Chondrocyte (in vitro differentiated cells): ENCODE results near the gene CLDN6. TPM values are rescaled to one million over a fixed set of nuclear protein-coding genes. Genes with fewer than 3 reads are reported as not detected.

Experiments
- DNase-seq: peaks from one replicate; pipeline ENCODE4 v3.0.0; 2021; ENCODE audit warnings: mixed read lengths, low spot score
- H3K27ac Mint-ChIP-seq: one replicate; pipeline ENCODE4 v1.8.0; 2021; ENCODE audit warnings: mild to moderate bottlenecking, moderate library complexity, mixed read lengths; ENCODE audit not compliant: unreplicated experiment
- H3K27me3 Mint-ChIP-seq: 2 replicates; pipeline ENCODE4 v1.8.0; 2021; ENCODE audit warnings: low read depth, mixed read lengths
- H3K36me3 Mint-ChIP-seq: 2 replicates; pipeline ENCODE4 v1.8.0; 2021; ENCODE audit warnings: low read depth, mixed read lengths
- H3K4me1 Mint-ChIP-seq: 2 replicates; pipeline ENCODE4 v1.8.0; 2021; ENCODE audit warnings: low read depth, mild to moderate bottlenecking, mixed read lengths
- H3K4me3 Mint-ChIP-seq: one replicate; pipeline ENCODE4 v1.8.0; 2021; ENCODE audit warnings: mild to moderate bottlenecking, moderate library complexity, mixed read lengths; ENCODE audit not compliant: unreplicated experiment
- H3K9me3 Mint-ChIP-seq: 2 replicates; pipeline ENCODE4 v1.8.0; 2021; ENCODE audit warnings: low read depth, mixed read lengths
- total RNA-seq: library from RNA; stranded (reverse); gene quantifications from 3 replicates; pipeline ENCODE4 v1.2.1, GENCODE V29; 2021
- TF ChIP-seq, protein P1 (sequence below): fragments of 200-600 bp; sonication (generic); IDR thresholded peaks from 2 replicates; pipeline ENCODE4 v1.5.0; 2021; ENCODE audit warnings: antibody characterized with exemption, mild to moderate bottlenecking, moderate library complexity

Gene CLDN6
- total RNA-seq, 1 donor from 2014 or later, result 0.27 TPM

DNA sequence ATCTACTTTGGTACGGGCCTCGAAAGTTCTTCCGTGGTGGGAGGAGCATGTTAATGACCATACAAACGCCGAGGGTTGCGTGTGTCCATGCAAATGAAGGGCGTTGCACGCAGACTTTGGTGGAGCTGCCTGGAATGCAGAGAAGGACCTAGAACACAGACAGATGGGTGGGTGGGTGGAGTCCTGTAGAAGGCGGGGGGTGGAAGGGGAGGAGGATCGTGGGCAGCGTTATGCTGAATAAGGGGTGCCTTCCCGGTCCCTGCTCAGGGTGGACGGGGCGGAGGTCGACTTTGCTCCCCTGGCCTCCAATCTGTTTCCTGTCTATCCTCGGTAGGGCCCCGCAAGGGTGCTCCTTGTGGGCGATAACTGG, 49.6 kb downstream of the CLDN6 start:
- Mint-ChIP-seq H3K36me3 (no peaks in the 10 kb centered on the region), H3K27me3 (peaks cover 5% of the 10 kb centered on the region), H3K4me3 (peak overlapping the region; percentile 66), H3K27ac (no peak overlapping the region), H3K9me3 (no peaks in the 10 kb centered on the region), H3K4me1 (peaks cover 21% of the 10 kb centered on the region)
- TF ChIP-seq, protein P1, sequence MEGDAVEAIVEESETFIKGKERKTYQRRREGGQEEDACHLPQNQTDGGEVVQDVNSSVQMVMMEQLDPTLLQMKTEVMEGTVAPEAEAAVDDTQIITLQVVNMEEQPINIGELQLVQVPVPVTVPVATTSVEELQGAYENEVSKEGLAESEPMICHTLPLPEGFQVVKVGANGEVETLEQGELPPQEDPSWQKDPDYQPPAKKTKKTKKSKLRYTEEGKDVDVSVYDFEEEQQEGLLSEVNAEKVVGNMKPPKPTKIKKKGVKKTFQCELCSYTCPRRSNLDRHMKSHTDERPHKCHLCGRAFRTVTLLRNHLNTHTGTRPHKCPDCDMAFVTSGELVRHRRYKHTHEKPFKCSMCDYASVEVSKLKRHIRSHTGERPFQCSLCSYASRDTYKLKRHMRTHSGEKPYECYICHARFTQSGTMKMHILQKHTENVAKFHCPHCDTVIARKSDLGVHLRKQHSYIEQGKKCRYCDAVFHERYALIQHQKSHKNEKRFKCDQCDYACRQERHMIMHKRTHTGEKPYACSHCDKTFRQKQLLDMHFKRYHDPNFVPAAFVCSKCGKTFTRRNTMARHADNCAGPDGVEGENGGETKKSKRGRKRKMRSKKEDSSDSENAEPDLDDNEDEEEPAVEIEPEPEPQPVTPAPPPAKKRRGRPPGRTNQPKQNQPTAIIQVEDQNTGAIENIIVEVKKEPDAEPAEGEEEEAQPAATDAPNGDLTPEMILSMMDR, result no peak
- no peak for DNase-seq

DNA sequence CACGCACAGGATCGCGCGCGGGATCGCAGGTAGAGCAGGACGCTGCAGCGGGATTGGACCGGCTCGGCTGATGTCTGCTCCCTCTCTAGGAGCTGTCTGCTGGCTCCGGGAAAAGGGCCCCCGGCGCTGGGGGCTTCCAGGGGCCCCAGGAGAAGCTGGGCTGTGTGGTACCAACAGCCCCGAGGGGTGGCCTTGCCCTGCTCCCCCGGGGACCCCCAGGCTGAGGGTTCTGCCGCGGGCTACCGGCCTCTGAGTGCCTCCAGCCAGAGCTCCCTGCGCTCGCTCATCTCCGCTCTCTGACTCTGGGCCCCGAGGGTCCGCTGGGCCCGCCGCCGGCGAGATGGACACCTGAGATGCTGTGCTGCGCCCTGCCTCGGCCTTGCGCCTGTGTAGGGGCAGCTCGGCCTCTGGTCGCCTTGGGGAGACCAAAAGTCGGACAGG, 50.2 kb downstream of the CLDN6 start:
- Mint-ChIP-seq H3K27ac (no peak overlapping the region), H3K36me3 (no peaks in the 10 kb centered on the region), H3K4me3 (no peak overlapping the region), H3K27me3 (peaks cover 7% of the 10 kb centered on the region), H3K4me1 (peaks cover 21% of the 10 kb centered on the region), H3K9me3 (no peaks in the 10 kb centered on the region)
- no peak for DNase-seq
- TF ChIP-seq, protein P1, result no peak

DNA sequence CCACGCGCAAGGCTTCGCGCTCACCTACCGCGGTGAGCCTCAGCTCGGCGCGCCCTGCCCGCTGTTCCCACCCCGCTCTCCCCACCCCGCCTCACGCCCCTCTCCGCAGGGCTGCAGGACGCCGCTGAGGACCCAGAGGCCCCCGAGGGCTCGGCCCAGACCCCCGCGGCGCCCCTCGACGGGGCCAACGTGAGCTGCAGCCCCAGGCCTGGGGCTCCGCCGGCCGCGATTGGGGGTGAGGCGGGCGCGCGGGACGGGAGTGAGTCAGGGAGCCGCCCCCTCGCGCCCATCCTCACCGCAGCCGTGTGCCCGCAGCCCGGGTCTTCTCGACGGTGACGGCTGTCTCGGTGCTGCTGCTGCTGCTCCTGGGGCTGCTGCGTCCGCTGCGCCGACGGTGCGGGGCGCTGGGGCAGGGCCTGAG, 50.8 kb downstream of the CLDN6 start:
- Mint-ChIP-seq H3K9me3 (no peaks in the 10 kb centered on the region), H3K4me1 (peaks cover 21% of the 10 kb centered on the region), H3K4me3 (no peak overlapping the region), H3K36me3 (no peaks in the 10 kb centered on the region), H3K27ac (no peak overlapping the region), H3K27me3 (peaks cover 7% of the 10 kb centered on the region)
- no peak for DNase-seq
- TF ChIP-seq, protein P1, result no peak

DNA sequence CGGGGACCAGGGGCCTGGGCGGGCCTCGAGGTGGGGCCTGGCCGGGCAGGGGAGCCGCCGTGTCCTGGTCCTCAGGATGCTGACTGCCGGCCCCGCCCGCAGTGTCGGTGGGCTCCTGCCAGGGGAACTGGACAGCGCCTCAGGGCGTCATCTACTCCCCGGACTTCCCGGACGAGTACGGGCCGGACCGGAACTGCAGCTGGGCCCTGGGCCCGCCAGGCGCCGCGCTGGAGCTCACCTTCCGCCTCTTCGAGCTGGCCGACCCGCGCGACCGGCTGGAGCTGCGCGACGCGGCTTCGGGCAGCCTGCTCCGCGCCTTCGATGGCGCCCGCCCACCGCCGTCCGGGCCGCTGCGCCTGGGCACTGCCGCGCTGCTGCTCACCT, 51.2 kb downstream of the CLDN6 start:
- Mint-ChIP-seq H3K27ac (no peak overlapping the region), H3K36me3 (no peaks in the 10 kb centered on the region), H3K9me3 (no peaks in the 10 kb centered on the region), H3K4me1 (peaks cover 21% of the 10 kb centered on the region), H3K27me3 (peaks cover 9% of the 10 kb centered on the region), H3K4me3 (no peak overlapping the region)
- DNase-seq, result no peak
- TF ChIP-seq, protein P1, result no peak

DNA sequence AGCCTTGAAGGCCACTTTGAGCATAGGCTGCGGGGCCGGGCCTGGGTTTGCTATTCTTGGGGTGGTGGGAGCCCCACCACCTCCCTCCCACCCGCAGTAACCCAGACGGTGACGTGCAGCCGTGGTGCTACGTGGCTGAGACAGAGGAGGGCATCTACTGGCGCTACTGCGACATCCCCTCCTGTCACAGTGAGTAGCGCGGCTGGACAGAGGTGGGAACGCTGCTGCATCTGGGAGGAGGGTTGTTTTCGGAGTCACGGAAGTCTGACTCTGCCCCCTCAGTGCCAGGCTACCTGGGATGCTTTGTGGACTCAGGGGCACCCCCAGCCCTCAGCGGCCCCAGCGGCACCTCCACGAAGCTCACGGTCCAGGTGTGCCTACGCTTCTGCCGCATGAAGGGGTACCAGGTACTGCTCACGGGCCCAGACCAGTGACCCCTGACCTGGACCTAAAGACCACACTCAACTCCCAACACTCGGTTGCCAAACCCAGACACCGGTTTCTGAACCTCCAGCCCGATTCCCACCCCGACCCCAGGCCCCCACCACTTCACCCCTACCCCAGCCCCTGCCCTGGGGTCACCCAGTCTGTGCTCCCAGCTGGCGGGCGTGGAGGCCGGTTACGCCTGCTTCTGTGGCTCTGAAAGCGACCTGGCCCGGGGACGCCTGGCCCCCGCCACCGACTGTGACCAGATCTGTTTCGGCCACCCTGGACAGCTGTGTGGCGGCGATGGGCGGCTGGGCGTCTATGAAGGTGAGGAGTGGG, 51.8 kb downstream of the CLDN6 start:
- Mint-ChIP-seq H3K4me1 (peaks cover 21% of the 10 kb centered on the region), H3K4me3 (no peak overlapping the region), H3K27ac (no peak overlapping the region), H3K9me3 (no peaks in the 10 kb centered on the region), H3K27me3 (peaks cover 11% of the 10 kb centered on the region), H3K36me3 (no peaks in the 10 kb centered on the region)
- peak; percentile 88 for DNase-seq
- TF ChIP-seq, protein P1, result no peak

Other genes with a start within 250 kb of the CLDN6 start
- 205 to 231 TPM (median 225 TPM) in 3 replicates for gene ELOB, start 240.9 kb downstream of the CLDN6 start, total RNA-seq
- not detected in 3 replicates for gene PRSS33, start 230.6 kb downstream of the CLDN6 start, total RNA-seq
- gene PRSS41, start 219.7 kb downstream of the CLDN6 start, total RNA-seq, result not detected in 3 replicates
- gene PRSS21, start 200.9 kb downstream of the CLDN6 start, total RNA-seq, result not detected in 3 replicates
- gene ZG16B, start 187.9 kb downstream of the CLDN6 start, total RNA-seq, result 2.1 to 2.6 TPM in 2 of 3 replicates, not detected in the other
- not detected in 3 replicates for gene PRSS22, start 160.0 kb downstream of the CLDN6 start, total RNA-seq
- gene FLYWCH2, start 135.0 kb downstream of the CLDN6 start, total RNA-seq, result 33.4 to 43.1 TPM (median 34.7 TPM) in 3 replicates
- 36.1 to 47.1 TPM (median 38.6 TPM) in 3 replicates for gene FLYWCH1, start 106.3 kb downstream of the CLDN6 start, total RNA-seq
- not detected in 3 replicates for gene KREMEN2, start 53.9 kb downstream of the CLDN6 start, total RNA-seq
- gene PAQR4, start 48.8 kb downstream of the CLDN6 start, total RNA-seq, result 8.2 to 15.9 TPM (median 9.5 TPM) in 3 replicates
- 6.2 to 23.2 TPM (median 7.2 TPM) in 3 replicates for gene PKMYT1, start 37.7 kb downstream of the CLDN6 start, total RNA-seq
- gene CLDN9, start 5.3 kb downstream of the CLDN6 start, total RNA-seq, result not detected in 3 replicates
- 156 to 177 TPM (median 165 TPM) in 3 replicates for gene TNFRSF12A, start 2.2 kb upstream of the CLDN6 start, total RNA-seq
- 74.0 to 101 TPM (median 79.3 TPM) in 3 replicates for gene HCFC1R1, start 5.8 kb upstream of the CLDN6 start, total RNA-seq
- 27.4 to 33.4 TPM (median 28.8 TPM) in 3 replicates for gene THOC6, start 5.9 kb upstream of the CLDN6 start, total RNA-seq
- gene BICDL2, start 18.8 kb upstream of the CLDN6 start, total RNA-seq, result not detected in 3 replicates
- gene MMP25, start 28.4 kb upstream of the CLDN6 start, total RNA-seq, result 0.34 TPM in 1 of 3 replicates, not detected in the others
- gene IL32, start 47.5 kb upstream of the CLDN6 start, total RNA-seq, result 7.3 to 21.0 TPM (median 17.8 TPM) in 3 replicates
- gene ZSCAN10, start 81.1 kb upstream of the CLDN6 start, total RNA-seq, result not detected in 3 replicates
- 12.9 to 13.7 TPM (median 13.2 TPM) in 3 replicates for gene ZNF205, start 94.4 kb upstream of the CLDN6 start, total RNA-seq
- gene ZNF213, start 116.8 kb upstream of the CLDN6 start, total RNA-seq, result 10.6 to 13.0 TPM (median 10.8 TPM) in 3 replicates
- gene OR1F1, start 170.0 kb upstream of the CLDN6 start, total RNA-seq, result 0.37 to 0.38 TPM in 2 of 3 replicates, not detected in the other
- gene ZNF200, start 217.0 kb upstream of the CLDN6 start, total RNA-seq, result 6.6 to 7.8 TPM (median 7.6 TPM) in 3 replicates
- not detected in 3 replicates for gene MEFV, start 238.4 kb upstream of the CLDN6 start, total RNA-seq